ENCODE data around the gene DCC. TPM values are rescaled to one million over a fixed set of nuclear protein-coding genes. Genes with fewer than 3 reads are reported as not detected.
A peak's percentile ranks its signal among the peaks of the same experiment; 100 is the strongest.

The DCC gene
- total and polyA plus RNA-seq, 2 donors from 2014 or later: 3.9 TPM; not detected in 1

DNA sequence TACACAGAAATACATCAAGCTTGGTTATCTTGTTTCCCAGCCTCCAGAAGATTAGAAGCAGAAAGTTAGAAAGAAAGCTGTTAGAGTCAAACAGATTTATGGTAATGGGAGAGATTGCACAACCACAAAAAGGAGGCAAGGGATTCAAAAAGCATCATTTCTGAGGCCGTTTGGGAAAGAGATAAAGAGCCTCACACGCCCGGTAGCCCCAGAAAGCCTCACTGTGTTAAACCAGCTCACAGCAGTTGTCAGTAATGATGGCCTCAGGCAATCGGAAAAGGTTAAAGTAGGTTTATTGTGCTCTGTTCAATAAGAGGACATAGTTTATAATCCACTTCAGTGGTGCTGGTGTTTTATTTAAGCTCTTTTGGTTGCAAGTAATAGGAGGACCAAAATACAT lies 111.3 kb downstream of the DCC start:
- intact Hi-C loops (cut with DNase I): no loop called here
- TF ChIP-seq, protein P1, sequence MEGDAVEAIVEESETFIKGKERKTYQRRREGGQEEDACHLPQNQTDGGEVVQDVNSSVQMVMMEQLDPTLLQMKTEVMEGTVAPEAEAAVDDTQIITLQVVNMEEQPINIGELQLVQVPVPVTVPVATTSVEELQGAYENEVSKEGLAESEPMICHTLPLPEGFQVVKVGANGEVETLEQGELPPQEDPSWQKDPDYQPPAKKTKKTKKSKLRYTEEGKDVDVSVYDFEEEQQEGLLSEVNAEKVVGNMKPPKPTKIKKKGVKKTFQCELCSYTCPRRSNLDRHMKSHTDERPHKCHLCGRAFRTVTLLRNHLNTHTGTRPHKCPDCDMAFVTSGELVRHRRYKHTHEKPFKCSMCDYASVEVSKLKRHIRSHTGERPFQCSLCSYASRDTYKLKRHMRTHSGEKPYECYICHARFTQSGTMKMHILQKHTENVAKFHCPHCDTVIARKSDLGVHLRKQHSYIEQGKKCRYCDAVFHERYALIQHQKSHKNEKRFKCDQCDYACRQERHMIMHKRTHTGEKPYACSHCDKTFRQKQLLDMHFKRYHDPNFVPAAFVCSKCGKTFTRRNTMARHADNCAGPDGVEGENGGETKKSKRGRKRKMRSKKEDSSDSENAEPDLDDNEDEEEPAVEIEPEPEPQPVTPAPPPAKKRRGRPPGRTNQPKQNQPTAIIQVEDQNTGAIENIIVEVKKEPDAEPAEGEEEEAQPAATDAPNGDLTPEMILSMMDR (IDR thresholded peaks at IDR 0.05; ENCODE audit: borderline replicate concordance, extremely low read depth, insufficient read depth): no peak
- Histone ChIP-seq H3K36me3 (ENCODE audit: control insufficient read depth in 2 of 3, insufficient read depth in 3 of 3, low read length in 3 of 3) (no peaks in the 10 kb centered on the region), H3K4me1 (ENCODE audit: control insufficient read depth in 2 of 3, insufficient read depth in 2 of 3, low read depth in 1 of 3, low read length in 3 of 3) (no peaks in the 10 kb centered on the region), H3K4me3 (ENCODE audit: low read length in 3 of 3) (no peak overlapping the region), H3K27ac (ENCODE audit: low read depth in 2 of 2, low read length in 2 of 2) (no peak overlapping the region), H3K27me3 (ENCODE audit: control insufficient read depth, insufficient read depth, low read length) (no peaks in the 10 kb centered on the region), H3K9ac (ENCODE audit: low read length in 3 of 3) (no peak overlapping the region), H3K9me3 (ENCODE audit: control insufficient read depth in 2 of 3, insufficient read depth in 1 of 3, low read length in 3 of 3) (no peaks in the 10 kb centered on the region)
- FAIRE-seq (no peak), DNase-seq (peak in 1 of 5 donors; percentile 7)

GRCh38 chr18:52451851-52452250 lies 111.9 kb downstream of the DCC start:
- Histone ChIP-seq H3K9ac (ENCODE audit: low read length in 3 of 3) (no peak overlapping the region), H3K4me1 (ENCODE audit: control insufficient read depth in 2 of 3, insufficient read depth in 2 of 3, low read depth in 1 of 3, low read length in 3 of 3) (no peaks in the 10 kb centered on the region), H3K9me3 (ENCODE audit: control insufficient read depth in 2 of 3, insufficient read depth in 1 of 3, low read length in 3 of 3) (no peaks in the 10 kb centered on the region), H3K36me3 (ENCODE audit: control insufficient read depth in 2 of 3, insufficient read depth in 3 of 3, low read length in 3 of 3) (no peaks in the 10 kb centered on the region), H3K4me3 (ENCODE audit: low read length in 3 of 3) (no peak overlapping the region), H3K27me3 (ENCODE audit: control insufficient read depth, insufficient read depth, low read length) (no peaks in the 10 kb centered on the region), H3K27ac (ENCODE audit: low read depth in 2 of 2, low read length in 2 of 2) (no peak overlapping the region)
- TF ChIP-seq, protein P1 (IDR thresholded peaks at IDR 0.05; ENCODE audit: borderline replicate concordance, extremely low read depth, insufficient read depth): no peak
- DNase-seq (no peak), FAIRE-seq (no peak)
- intact Hi-C loops (cut with DNase I): no loop called here

DNA sequence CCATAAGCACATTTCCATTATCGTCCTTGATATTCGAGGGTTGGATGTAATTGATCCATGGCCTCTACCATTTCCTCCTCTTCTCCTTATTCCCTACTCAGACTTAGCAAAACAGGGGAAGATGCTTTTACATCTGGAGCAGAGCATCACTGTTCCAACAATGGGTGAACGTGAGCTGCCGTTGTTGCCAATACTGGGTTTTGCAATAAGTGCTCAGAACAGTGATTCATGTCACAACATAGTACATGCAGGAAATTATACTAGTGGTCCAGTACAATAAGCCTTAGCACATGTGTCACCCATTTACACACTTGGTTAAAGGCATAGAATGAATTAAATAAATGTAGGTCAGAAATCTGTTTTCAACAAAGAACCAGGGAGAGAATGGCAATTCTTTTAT lies 112.4 kb downstream of the DCC start:
- FAIRE-seq (no peak), DNase-seq (no peak)
- intact Hi-C loops (cut with DNase I): no loop called here
- Histone ChIP-seq H3K36me3 (ENCODE audit: control insufficient read depth in 2 of 3, insufficient read depth in 3 of 3, low read length in 3 of 3) (no peaks in the 10 kb centered on the region), H3K4me3 (ENCODE audit: low read length in 3 of 3) (no peak overlapping the region), H3K4me1 (ENCODE audit: control insufficient read depth in 2 of 3, insufficient read depth in 2 of 3, low read depth in 1 of 3, low read length in 3 of 3) (no peaks in the 10 kb centered on the region), H3K9ac (ENCODE audit: low read length in 3 of 3) (no peak overlapping the region), H3K9me3 (ENCODE audit: control insufficient read depth in 2 of 3, insufficient read depth in 1 of 3, low read length in 3 of 3) (no peaks in the 10 kb centered on the region), H3K27ac (ENCODE audit: low read depth in 2 of 2, low read length in 2 of 2) (no peak overlapping the region), H3K27me3 (ENCODE audit: control insufficient read depth, insufficient read depth, low read length) (no peaks in the 10 kb centered on the region)
- TF ChIP-seq, protein P1 (IDR thresholded peaks at IDR 0.05; ENCODE audit: borderline replicate concordance, extremely low read depth, insufficient read depth): no peak

- no peaks in the 10 kb centered on the region for H3K36me3 ChIP-seq (ENCODE audit: control insufficient read depth in 2 of 3, insufficient read depth in 3 of 3, low read length in 3 of 3)
- H3K27me3 ChIP-seq (ENCODE audit: control insufficient read depth, insufficient read depth, low read length): no peaks in the 10 kb centered on the region
- intact Hi-C loops (cut with DNase I): no loop called here
- FAIRE-seq: no peak
- H3K27ac ChIP-seq (ENCODE audit: low read depth in 2 of 2, low read length in 2 of 2): no peak overlapping the region
- H3K9ac ChIP-seq (ENCODE audit: low read length in 3 of 3): no peak overlapping the region
- H3K9me3 ChIP-seq (ENCODE audit: control insufficient read depth in 2 of 3, insufficient read depth in 1 of 3, low read length in 3 of 3): no peaks in the 10 kb centered on the region
- no peaks in the 10 kb centered on the region for H3K4me1 ChIP-seq (ENCODE audit: control insufficient read depth in 2 of 3, insufficient read depth in 2 of 3, low read depth in 1 of 3, low read length in 3 of 3)
- no peak overlapping the region for H3K4me3 ChIP-seq (ENCODE audit: low read length in 3 of 3)
- TF ChIP-seq, protein P1 (IDR thresholded peaks at IDR 0.05; ENCODE audit: borderline replicate concordance, extremely low read depth, insufficient read depth): no peak
- no peak for DNase-seq
These were observed 119.9 kb downstream of the DCC start for GRCh38 chr18:52459890-52460289.

All from kidney (tissue), 14 donors.